ENCODE data around the gene CSMD2. TPM values are rescaled to one million over a fixed set of nuclear protein-coding genes. Genes with fewer than 3 reads are reported as not detected.

Gene CSMD2
- total and polyA plus RNA-seq, 2 of the 8 experiments (the other 6 are each of a cell fraction or from before 2014, with no cell fraction given) = 7.0 to 14.7 TPM

DNA sequence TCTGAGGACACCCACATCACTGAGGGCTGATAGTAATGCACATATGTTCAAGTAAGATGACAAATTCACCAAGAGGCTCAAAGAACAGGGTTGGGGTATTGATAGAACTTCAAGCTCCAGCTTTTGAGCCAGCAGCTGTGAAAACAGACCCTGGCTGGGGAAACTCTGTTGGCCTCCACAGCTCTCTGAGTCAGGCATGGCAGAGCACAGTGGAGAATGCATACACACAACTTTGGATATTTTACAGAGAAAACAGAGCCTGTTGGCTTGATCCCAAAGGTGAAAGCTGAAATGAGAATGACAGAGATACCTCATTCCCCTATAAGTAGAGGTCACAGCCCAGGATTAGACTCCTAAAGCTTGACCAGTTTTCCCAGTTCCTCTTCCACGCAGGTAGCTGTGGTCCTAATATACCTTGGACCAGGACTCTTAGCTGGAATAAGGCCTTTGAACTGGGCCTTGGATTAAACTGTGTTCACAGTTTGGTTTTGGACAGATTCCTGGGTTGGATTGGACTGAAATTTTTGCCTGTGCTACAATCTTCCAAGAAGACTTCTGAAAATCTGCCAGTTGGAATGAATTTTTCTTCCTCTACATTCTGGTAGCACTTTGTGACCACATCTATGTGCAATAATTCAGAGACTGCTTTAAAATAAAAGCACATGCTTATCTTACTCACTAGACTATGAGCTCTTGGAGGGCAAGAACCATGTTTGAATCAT lies 402.8 kb downstream of the CSMD2 start (continued):
- TF ChIP-seq, protein P1, sequence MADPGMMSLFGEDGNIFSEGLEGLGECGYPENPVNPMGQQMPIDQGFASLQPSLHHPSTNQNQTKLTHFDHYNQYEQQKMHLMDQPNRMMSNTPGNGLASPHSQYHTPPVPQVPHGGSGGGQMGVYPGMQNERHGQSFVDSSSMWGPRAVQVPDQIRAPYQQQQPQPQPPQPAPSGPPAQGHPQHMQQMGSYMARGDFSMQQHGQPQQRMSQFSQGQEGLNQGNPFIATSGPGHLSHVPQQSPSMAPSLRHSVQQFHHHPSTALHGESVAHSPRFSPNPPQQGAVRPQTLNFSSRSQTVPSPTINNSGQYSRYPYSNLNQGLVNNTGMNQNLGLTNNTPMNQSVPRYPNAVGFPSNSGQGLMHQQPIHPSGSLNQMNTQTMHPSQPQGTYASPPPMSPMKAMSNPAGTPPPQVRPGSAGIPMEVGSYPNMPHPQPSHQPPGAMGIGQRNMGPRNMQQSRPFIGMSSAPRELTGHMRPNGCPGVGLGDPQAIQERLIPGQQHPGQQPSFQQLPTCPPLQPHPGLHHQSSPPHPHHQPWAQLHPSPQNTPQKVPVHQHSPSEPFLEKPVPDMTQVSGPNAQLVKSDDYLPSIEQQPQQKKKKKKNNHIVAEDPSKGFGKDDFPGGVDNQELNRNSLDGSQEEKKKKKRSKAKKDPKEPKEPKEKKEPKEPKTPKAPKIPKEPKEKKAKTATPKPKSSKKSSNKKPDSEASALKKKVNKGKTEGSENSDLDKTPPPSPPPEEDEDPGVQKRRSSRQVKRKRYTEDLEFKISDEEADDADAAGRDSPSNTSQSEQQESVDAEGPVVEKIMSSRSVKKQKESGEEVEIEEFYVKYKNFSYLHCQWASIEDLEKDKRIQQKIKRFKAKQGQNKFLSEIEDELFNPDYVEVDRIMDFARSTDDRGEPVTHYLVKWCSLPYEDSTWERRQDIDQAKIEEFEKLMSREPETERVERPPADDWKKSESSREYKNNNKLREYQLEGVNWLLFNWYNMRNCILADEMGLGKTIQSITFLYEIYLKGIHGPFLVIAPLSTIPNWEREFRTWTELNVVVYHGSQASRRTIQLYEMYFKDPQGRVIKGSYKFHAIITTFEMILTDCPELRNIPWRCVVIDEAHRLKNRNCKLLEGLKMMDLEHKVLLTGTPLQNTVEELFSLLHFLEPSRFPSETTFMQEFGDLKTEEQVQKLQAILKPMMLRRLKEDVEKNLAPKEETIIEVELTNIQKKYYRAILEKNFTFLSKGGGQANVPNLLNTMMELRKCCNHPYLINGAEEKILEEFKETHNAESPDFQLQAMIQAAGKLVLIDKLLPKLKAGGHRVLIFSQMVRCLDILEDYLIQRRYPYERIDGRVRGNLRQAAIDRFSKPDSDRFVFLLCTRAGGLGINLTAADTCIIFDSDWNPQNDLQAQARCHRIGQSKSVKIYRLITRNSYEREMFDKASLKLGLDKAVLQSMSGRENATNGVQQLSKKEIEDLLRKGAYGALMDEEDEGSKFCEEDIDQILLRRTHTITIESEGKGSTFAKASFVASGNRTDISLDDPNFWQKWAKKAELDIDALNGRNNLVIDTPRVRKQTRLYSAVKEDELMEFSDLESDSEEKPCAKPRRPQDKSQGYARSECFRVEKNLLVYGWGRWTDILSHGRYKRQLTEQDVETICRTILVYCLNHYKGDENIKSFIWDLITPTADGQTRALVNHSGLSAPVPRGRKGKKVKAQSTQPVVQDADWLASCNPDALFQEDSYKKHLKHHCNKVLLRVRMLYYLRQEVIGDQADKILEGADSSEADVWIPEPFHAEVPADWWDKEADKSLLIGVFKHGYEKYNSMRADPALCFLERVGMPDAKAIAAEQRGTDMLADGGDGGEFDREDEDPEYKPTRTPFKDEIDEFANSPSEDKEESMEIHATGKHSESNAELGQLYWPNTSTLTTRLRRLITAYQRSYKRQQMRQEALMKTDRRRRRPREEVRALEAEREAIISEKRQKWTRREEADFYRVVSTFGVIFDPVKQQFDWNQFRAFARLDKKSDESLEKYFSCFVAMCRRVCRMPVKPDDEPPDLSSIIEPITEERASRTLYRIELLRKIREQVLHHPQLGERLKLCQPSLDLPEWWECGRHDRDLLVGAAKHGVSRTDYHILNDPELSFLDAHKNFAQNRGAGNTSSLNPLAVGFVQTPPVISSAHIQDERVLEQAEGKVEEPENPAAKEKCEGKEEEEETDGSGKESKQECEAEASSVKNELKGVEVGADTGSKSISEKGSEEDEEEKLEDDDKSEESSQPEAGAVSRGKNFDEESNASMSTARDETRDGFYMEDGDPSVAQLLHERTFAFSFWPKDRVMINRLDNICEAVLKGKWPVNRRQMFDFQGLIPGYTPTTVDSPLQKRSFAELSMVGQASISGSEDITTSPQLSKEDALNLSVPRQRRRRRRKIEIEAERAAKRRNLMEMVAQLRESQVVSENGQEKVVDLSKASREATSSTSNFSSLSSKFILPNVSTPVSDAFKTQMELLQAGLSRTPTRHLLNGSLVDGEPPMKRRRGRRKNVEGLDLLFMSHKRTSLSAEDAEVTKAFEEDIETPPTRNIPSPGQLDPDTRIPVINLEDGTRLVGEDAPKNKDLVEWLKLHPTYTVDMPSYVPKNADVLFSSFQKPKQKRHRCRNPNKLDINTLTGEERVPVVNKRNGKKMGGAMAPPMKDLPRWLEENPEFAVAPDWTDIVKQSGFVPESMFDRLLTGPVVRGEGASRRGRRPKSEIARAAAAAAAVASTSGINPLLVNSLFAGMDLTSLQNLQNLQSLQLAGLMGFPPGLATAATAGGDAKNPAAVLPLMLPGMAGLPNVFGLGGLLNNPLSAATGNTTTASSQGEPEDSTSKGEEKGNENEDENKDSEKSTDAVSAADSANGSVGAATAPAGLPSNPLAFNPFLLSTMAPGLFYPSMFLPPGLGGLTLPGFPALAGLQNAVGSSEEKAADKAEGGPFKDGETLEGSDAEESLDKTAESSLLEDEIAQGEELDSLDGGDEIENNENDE (IDR thresholded peaks at IDR 0.05; ENCODE audit: insufficient replicate concordance, low read length) = no peak
- TF ChIP-seq SUZ12 (IDR thresholded peaks at IDR 0.05; ENCODE audit: low read length) (no peak), ASH2L (IDR thresholded peaks at IDR 0.05; ENCODE audit: low read length) (no peak), SIN3A (conservative IDR thresholded peaks at IDR 0.05 in 1 of 2, IDR thresholded peaks at IDR 0.05 in 1 of 2; ENCODE audit: low read depth in 1 of 2, low read length in 2 of 2) (no peak), CBX8 (IDR thresholded peaks at IDR 0.05; ENCODE audit: borderline replicate concordance, low read depth, low read length) (no peak), POLR2AphosphoS5 (IDR thresholded peaks at IDR 0.05; ENCODE audit: low read depth, low read length) (no peak), RBBP5 (IDR thresholded peaks at IDR 0.05; ENCODE audit: borderline replicate concordance, low read depth, low read length) (no peak), RXRA (IDR thresholded peaks at IDR 0.05; ENCODE audit: insufficient read depth, low read depth, low read length) (no peak), CHD2 (IDR thresholded peaks at IDR 0.05; ENCODE audit: low read length) (no peak), SP2 (IDR thresholded peaks at IDR 0.05; ENCODE audit: low read length) (no peak), PHF8 (conservative IDR thresholded peaks at IDR 0.05; ENCODE audit: low read depth, low read length) (no peak)
